ENCODE measurements around the gene FREM2. TPM values are rescaled to one million over a fixed set of nuclear protein-coding genes. Genes with fewer than 3 reads are reported as not detected.

FREM2 gene
- total and polyA plus RNA-seq, 3 donors from 2014 or later: 0.80 to 5.5 (median 4.4) TPM

- 82 to 92% methylated on average over 1 of the region's 1 CpG for WGBS, 2 donors
- Histone ChIP-seq H3K4me3 (no peak overlapping the region), H3K27me3 (no peaks in the 10 kb centered on the region), H3K4me1 (no peaks in the 10 kb centered on the region), H3K27ac (no peak overlapping the region), H3K36me3 (ENCODE audit: low read depth, missing control alignments) (no peaks in the 10 kb centered on the region), H3K9me3 (no peaks in the 10 kb centered on the region)
- DNase-seq: no peak
- TF ChIP-seq CTCF (IDR thresholded peaks at IDR 0.05) (no peak), POLR2A (IDR thresholded peaks at IDR 0.05) (no peak)
- intact Hi-C loops (cut with DNase I; ENCODE audit: low total_unique reads): no loop called here
These were observed 157.7 kb downstream of the FREM2 start for GRCh38 chr13:38844581-38844980.

- Histone ChIP-seq H3K36me3 (ENCODE audit: low read depth, missing control alignments) (no peaks in the 10 kb centered on the region), H3K9me3 (no peaks in the 10 kb centered on the region), H3K27me3 (no peaks in the 10 kb centered on the region), H3K4me1 (no peaks in the 10 kb centered on the region), H3K27ac (no peak overlapping the region), H3K4me3 (no peak overlapping the region)
- intact Hi-C loops (cut with DNase I; ENCODE audit: low total_unique reads): no loop called here
- 84 to 86% methylated on average over 7 of the region's 7 CpGs for WGBS, 2 donors
- TF ChIP-seq CTCF (IDR thresholded peaks at IDR 0.05) (no peak), POLR2A (IDR thresholded peaks at IDR 0.05) (no peak)
- DNase-seq: no peak
These were observed 161.5 kb downstream of the FREM2 start for GRCh38 chr13:38848360-38848759.

GRCh38 chr13:38849315-38849714, 162.4 kb downstream of the FREM2 start:
- Histone ChIP-seq H3K9me3 (no peaks in the 10 kb centered on the region), H3K36me3 (ENCODE audit: low read depth, missing control alignments) (no peaks in the 10 kb centered on the region), H3K27me3 (no peaks in the 10 kb centered on the region), H3K4me1 (no peaks in the 10 kb centered on the region), H3K27ac (no peak overlapping the region), H3K4me3 (no peak overlapping the region)
- 75 to 89% methylated on average over 4 of the region's 4 CpGs for WGBS, 2 donors
- intact Hi-C loops (cut with DNase I; ENCODE audit: low total_unique reads): no loop called here
- DNase-seq: no peak
- no peak for TF ChIP-seq CTCF (IDR thresholded peaks at IDR 0.05)
- no peak for TF ChIP-seq POLR2A (IDR thresholded peaks at IDR 0.05)

GRCh38 chr13:38850868-38851626, 164.2 kb downstream of the FREM2 start:
- no peak overlapping the region for H3K4me3 ChIP-seq
- H3K27ac ChIP-seq: no peak overlapping the region
- no peaks in the 10 kb centered on the region for H3K4me1 ChIP-seq
- no peaks in the 10 kb centered on the region for H3K36me3 ChIP-seq (ENCODE audit: low read depth, missing control alignments)
- no peak for DNase-seq
- H3K27me3 ChIP-seq: no peaks in the 10 kb centered on the region
- H3K9me3 ChIP-seq: no peaks in the 10 kb centered on the region
- intact Hi-C loops (cut with DNase I; ENCODE audit: low total_unique reads): no loop called here
- no peak for TF ChIP-seq CTCF (IDR thresholded peaks at IDR 0.05)
- no peak for TF ChIP-seq POLR2A (IDR thresholded peaks at IDR 0.05)
- WGBS, 2 donors: 82 to 83% methylated on average over 5 of the region's 5 CpGs

- Histone ChIP-seq H3K9me3 (no peaks in the 10 kb centered on the region), H3K27me3 (no peaks in the 10 kb centered on the region), H3K4me1 (no peaks in the 10 kb centered on the region), H3K27ac (no peak overlapping the region), H3K4me3 (no peak overlapping the region), H3K36me3 (ENCODE audit: low read depth, missing control alignments) (no peaks in the 10 kb centered on the region)
- TF ChIP-seq POLR2A (IDR thresholded peaks at IDR 0.05) (no peak), CTCF (IDR thresholded peaks at IDR 0.05) (no peak)
- intact Hi-C loops (cut with DNase I; ENCODE audit: low total_unique reads): no loop called here
- DNase-seq: no peak
- WGBS, 2 donors: 47 to 55% methylated on average over 3 of the region's 3 CpGs
These were observed 167.3 kb downstream of the FREM2 start for GRCh38 chr13:38854226-38854625.

Measured in testis (tissue), 3 donors.